SK-N-SH treated with all-trans-retinoic acid at 6 μM for 48 hours (cell line): Measurements from ENCODE around the gene TRIM2.

ENCODE experiments used
- ATAC-seq: fragments of 200-7000 bp; cut with Tn5 transposase; 3 replicates; pipeline ENCODE4 v1.9.1; 2020; ENCODE audit warnings: mild to moderate bottlenecking, moderate library complexity
- ARNTL ChIP-seq: fragments of 450-650 bp; formaldehyde crosslinking; IDR thresholded peaks from 2 replicates; pipeline ENCODE4 v1.5.0; 2020; ENCODE audit warnings: low read depth, mild to moderate bottlenecking, moderate library complexity, borderline replicate concordance
- BACH2 ChIP-seq: fragments of 250-450 bp; sonication (Bioruptor Pico); IDR thresholded peaks from 2 replicates; pipeline ENCODE4 v1.9.0; 2021; ENCODE audit warnings: mild to moderate bottlenecking, borderline replicate concordance
- CREB5 ChIP-seq: fragments of 250-450 bp; sonication (Bioruptor Pico); IDR thresholded peaks from 2 replicates; pipeline ENCODE4 v1.5.1; 2020; ENCODE audit warnings: low read depth, mild to moderate bottlenecking, moderate library complexity
- CSDC2 ChIP-seq: fragments of 250-450 bp; sonication (Bioruptor Pico); IDR thresholded peaks from 2 replicates; pipeline ENCODE4 v1.5.0; 2020; ENCODE audit warnings: mild to moderate bottlenecking, moderate library complexity
- CSRNP3 ChIP-seq: fragments of 250-450 bp; sonication (Bioruptor Pico); IDR thresholded peaks from 2 replicates; pipeline ENCODE4 v1.5.1; 2021; ENCODE audit warnings: mild to moderate bottlenecking, moderate library complexity
- ESRRG ChIP-seq: fragments of 250-450 bp; sonication (Bioruptor Pico); IDR thresholded peaks from 2 replicates; pipeline ENCODE4 v1.6.1; 2021; ENCODE audit warnings: mild to moderate bottlenecking
- GLIS3 ChIP-seq: fragments of 250-450 bp; sonication (Bioruptor Pico); IDR thresholded peaks from 2 replicates; pipeline ENCODE4 v1.5.0; 2020; ENCODE audit warnings: mild to moderate bottlenecking, moderate library complexity
- ISL1 ChIP-seq: fragments of 250-450 bp; sonication (Bioruptor Pico); IDR thresholded peaks from 2 replicates; pipeline ENCODE4 v2.1.2; 2022; ENCODE audit warnings: mild to moderate bottlenecking, moderate library complexity
- OSR1 ChIP-seq: fragments of 250-450 bp; sonication (Bioruptor Pico); IDR thresholded peaks from 2 replicates; pipeline ENCODE4 v1.8.0; 2022; ENCODE audit warnings: moderate library complexity, mild to moderate bottlenecking, inconsistent platforms
- PATZ1 ChIP-seq: fragments of 250-450 bp; sonication (Bioruptor Pico); IDR thresholded peaks from 2 replicates; pipeline ENCODE4 v1.8.0; 2020; ENCODE audit warnings: mild to moderate bottlenecking, moderate library complexity, borderline replicate concordance
- POU6F1 ChIP-seq: fragments of 250-450 bp; sonication (Bioruptor Pico); IDR thresholded peaks from 2 replicates; pipeline ENCODE4 v1.8.0; 2021; ENCODE audit warnings: low read depth, mild to moderate bottlenecking, moderate library complexity, borderline replicate concordance
- PPARA ChIP-seq: fragments of 250-450 bp; sonication (Bioruptor Pico); IDR thresholded peaks from 2 replicates; pipeline ENCODE4 v1.5.0; 2020; ENCODE audit warnings: mild to moderate bottlenecking, borderline replicate concordance
- RARB ChIP-seq: fragments of 250-450 bp; sonication (Bioruptor Pico); IDR thresholded peaks from 2 replicates; pipeline ENCODE4 v1.8.0; 2021; ENCODE audit warnings: mild to moderate bottlenecking, moderate library complexity
- SNAI2 ChIP-seq: fragments of 250-450 bp; sonication (Bioruptor Pico); IDR thresholded peaks from 2 replicates; pipeline ENCODE4 v1.5.0; 2020; ENCODE audit warnings: mild to moderate bottlenecking, moderate library complexity
- TCF4 ChIP-seq: fragments of 250-450 bp; sonication (Bioruptor Pico); IDR thresholded peaks from 2 replicates; pipeline ENCODE4 v1.8.0; 2021; ENCODE audit warnings: mild to moderate bottlenecking, moderate library complexity, borderline replicate concordance
- TOX ChIP-seq: fragments of 250-450 bp; sonication (Bioruptor Pico); IDR thresholded peaks from 2 replicates; pipeline ENCODE4 v1.8.0; 2021; ENCODE audit warnings: mild to moderate bottlenecking, moderate library complexity, borderline replicate concordance
- ZC3H10 ChIP-seq: fragments of 250-450 bp; sonication (Bioruptor Pico); IDR thresholded peaks from 2 replicates; pipeline ENCODE4 v1.5.1; 2021; ENCODE audit warnings: mild to moderate bottlenecking, moderate library complexity
- ZFP3 ChIP-seq: fragments of 250-450 bp; sonication (Bioruptor Pico); IDR thresholded peaks from 2 replicates; pipeline ENCODE4 v1.5.0; 2020; ENCODE audit warnings: mild to moderate bottlenecking, moderate library complexity
- ZFP30 ChIP-seq: fragments of 450-650 bp; formaldehyde crosslinking; IDR thresholded peaks from 2 replicates; pipeline ENCODE4 v1.5.0; 2022; ENCODE audit warnings: mild to moderate bottlenecking, moderate library complexity
- ZNF70 ChIP-seq: fragments of 450-650 bp; formaldehyde crosslinking; IDR thresholded peaks from 2 replicates; pipeline ENCODE4 v1.5.0; 2020; ENCODE audit warnings: mild to moderate bottlenecking, moderate library complexity
- ZNF8 ChIP-seq: fragments of 450-650 bp; formaldehyde crosslinking; IDR thresholded peaks from 2 replicates; pipeline ENCODE4 v1.5.0; 2020; ENCODE audit warnings: mild to moderate bottlenecking, moderate library complexity

Gene TRIM2

GRCh38 chr4:153156721-153157120 is 47.5 kb upstream of the TRIM2 start:
- TF ChIP-seq ZFP30 = no peak
- no peak for TF ChIP-seq TOX (CRISPR knock-in tag)
- TF ChIP-seq CSRNP3 = no peak
- TF ChIP-seq POU6F1 (CRISPR knock-in tag) = no peak
- TF ChIP-seq SNAI2 = no peak
- no peak for TF ChIP-seq ZNF70
- TF ChIP-seq CSDC2 (CRISPR knock-in tag) = no peak
- TF ChIP-seq ISL1 (CRISPR knock-in tag) = no peak
- TF ChIP-seq BACH2 = no peak
- no peak for TF ChIP-seq GLIS3
- TF ChIP-seq ZC3H10 (CRISPR knock-in tag) = no peak
- no peak for TF ChIP-seq ARNTL (CRISPR knock-in tag)
- no peak for TF ChIP-seq ZNF8 (CRISPR knock-in tag)
- no peak for TF ChIP-seq TCF4
- no peak for TF ChIP-seq PATZ1 (CRISPR knock-in tag)
- no peak for ATAC-seq

GRCh38 chr4:153159016-153159415 is 45.2 kb upstream of the TRIM2 start:
- no peak for TF ChIP-seq POU6F1 (CRISPR knock-in tag)
- peak; percentile 6; the same call in 1 of the 3 replicates for ATAC-seq

GRCh38 chr4:153159728-153160221 is 44.5 kb upstream of the TRIM2 start:
- TF ChIP-seq CREB5 (CRISPR knock-in tag) (peak; percentile 69; the same call in 1 of the 2 replicates), ESRRG (CRISPR knock-in tag) (no peak), ARNTL (CRISPR knock-in tag) (no peak), ISL1 (CRISPR knock-in tag) (peak; percentile 96), OSR1 (CRISPR knock-in tag) (no peak), POU6F1 (CRISPR knock-in tag) (no peak), ZC3H10 (CRISPR knock-in tag) (0 out of 2 replicates have a peak, but pooled peaks have one; percentile 7)
- TF ChIP-seq, all 23 proteins: peak for 3
- ATAC-seq = peak; percentile 88

GRCh38 chr4:153160821-153161220 is 43.4 kb upstream of the TRIM2 start:
- no peak for ATAC-seq
- TF ChIP-seq SNAI2 = no peak
- TF ChIP-seq GLIS3 = no peak
- TF ChIP-seq TOX (CRISPR knock-in tag) = no peak
- TF ChIP-seq OSR1 (CRISPR knock-in tag) = no peak
- no peak for TF ChIP-seq CREB5 (CRISPR knock-in tag)
- TF ChIP-seq PATZ1 (CRISPR knock-in tag) = no peak
- no peak for TF ChIP-seq ISL1 (CRISPR knock-in tag)
- no peak for TF ChIP-seq PPARA (CRISPR knock-in tag)
- no peak for TF ChIP-seq ZFP3 (CRISPR knock-in tag)
- no peak for TF ChIP-seq RARB (CRISPR knock-in tag)
- TF ChIP-seq ZNF70 = no peak
- TF ChIP-seq ESRRG (CRISPR knock-in tag) = no peak
